GM23248 (cell line): Measurements from ENCODE around the gene NEGR1. TPM values are rescaled to one million over a fixed set of nuclear protein-coding genes. Genes with fewer than 3 reads are reported as not detected.
A peak's percentile ranks its signal among the peaks of the same experiment; 100 is the strongest.

ENCODE experiments used
- DNase-seq: peaks from one replicate; pipeline ENCODE4 v3.0.0-alpha.2; 2015
- H2AFZ ChIP-seq: fragments of 200-600 bp; sonication (generic); 2 replicates; pipeline ENCODE4 v1.6.1; 2016; ENCODE audit warnings: antibody characterized with exemption
- H3F3A ChIP-seq: fragments of 200-600 bp; sonication (generic); 2 replicates; pipeline ENCODE4 v1.6.1; 2016; ENCODE audit warnings: mild to moderate bottlenecking, antibody characterized with exemption, mixed run types; ENCODE audit not compliant: insufficient read depth
- H3K27ac ChIP-seq: fragments of 200-600 bp; sonication (generic); 2 replicates; pipeline ENCODE4 v1.5.1; 2016; ENCODE audit warnings: mild to moderate bottlenecking
- H3K27me3 ChIP-seq: fragments of 200-600 bp; sonication (generic); replicated peaks from 2 replicates; pipeline ENCODE4 v1.6.1; 2016; ENCODE audit warnings: mild to moderate bottlenecking; ENCODE audit not compliant: insufficient read depth
- H3K36me3 ChIP-seq: fragments of 200-600 bp; sonication (generic); 2 replicates; pipeline ENCODE4 v1.6.1; 2016; ENCODE audit warnings: low read depth, mild to moderate bottlenecking
- H3K4me1 ChIP-seq: fragments of 200-600 bp; sonication (generic); 2 replicates; pipeline ENCODE4 v1.6.1; 2016; ENCODE audit warnings: mild to moderate bottlenecking; ENCODE audit not compliant: insufficient read depth
- H3K4me2 ChIP-seq: fragments of 200-600 bp; sonication (generic); one replicate; pipeline ENCODE4 v1.6.1; 2016; ENCODE audit warnings: mild to moderate bottlenecking; ENCODE audit not compliant: unreplicated experiment
- H3K4me3 ChIP-seq: fragments of 200-600 bp; sonication (generic); 2 replicates; pipeline ENCODE4 v1.5.1; 2016; ENCODE audit warnings: mild to moderate bottlenecking
- H3K79me2 ChIP-seq: fragments of 200-600 bp; sonication (generic); 2 replicates; pipeline ENCODE4 v1.6.1; 2016; ENCODE audit warnings: mild to moderate bottlenecking; ENCODE audit not compliant: insufficient read depth
- H3K9ac ChIP-seq: fragments of 200-600 bp; sonication (generic); 2 replicates; pipeline ENCODE4 v1.6.1; 2016; ENCODE audit warnings: mild to moderate bottlenecking
- H3K9me2 ChIP-seq: fragments of 200-600 bp; sonication (generic); 2 replicates; pipeline ENCODE4 v1.6.1; 2016; ENCODE audit warnings: mixed run types, mild to moderate bottlenecking, moderate library complexity; ENCODE audit not compliant: insufficient read depth
- H3K9me3 ChIP-seq: fragments of 200-600 bp; sonication (generic); one replicate; pipeline ENCODE4 v1.6.1; 2017; ENCODE audit warnings: low read depth
- H4K20me1 ChIP-seq: fragments of 200-600 bp; sonication (generic); 2 replicates; pipeline ENCODE4 v1.6.0; 2016; ENCODE audit not compliant: insufficient read depth
- EZH2 ChIP-seq: fragments of 200-600 bp; sonication (generic); IDR thresholded peaks from 2 replicates; pipeline ENCODE4 v1.6.1; 2018; ENCODE audit warnings: antibody characterized with exemption, mild to moderate bottlenecking; ENCODE audit not compliant: insufficient read depth, poor library complexity, severe bottlenecking
- EZH2phosphoT487 ChIP-seq: fragments of 200-600 bp; sonication (generic); IDR thresholded peaks from 2 replicates; pipeline ENCODE4 v1.6.1; 2018; ENCODE audit warnings: antibody characterized with exemption, moderate library complexity, mild to moderate bottlenecking, low read depth; ENCODE audit not compliant: insufficient read depth
- WGBS, 2 experiments: methylation state at CpG; one replicate each; pipeline ENCODE4 v1.1.6; 2015 to 2017; ENCODE audit warnings: low lambda C conversion rate in 2 of 2, low coverage in 1 of 2; ENCODE audit errors: missing lambda C conversion rate in 2 of 2; 5-methylcytosine and 5-hydroxymethylcytosine counted together
- in situ Hi-C: fragments of 300-500 bp; cut with MboI; formaldehyde crosslinking; loops from 2 replicates; pipeline ENCODE4 v1.15.0; 2020
- polyA plus RNA-seq: library from polyadenylated mRNA; unstranded; fragments of >200 nt; fragmentation: Nextera tagmentation; extraction: Ambion mirVana; gene quantifications from 2 replicates; pipeline ENCODE4 v1.2.1, GENCODE V29; 2016
- total RNA-seq: library from RNA; depleted of rRNA; stranded (reverse); fragments of >200 nt; shearing (Covaris generic); gene quantifications from 2 replicates; pipeline ENCODE4 v1.2.3, GENCODE V29; 2014

The NEGR1 gene
- total and polyA plus RNA-seq, 2 experiments from 2014 or later, result 14.3 to 15.7 TPM

GRCh38 chr1:71689635-71690034, 592.7 kb downstream of the NEGR1 start:
- Histone ChIP-seq H3K9me2 (no peaks in the 10 kb centered on the region), H3K9ac (no peak overlapping the region), H3K4me2 (no peak overlapping the region), H3K27ac (no peak overlapping the region), H3K9me3 (no peaks in the 10 kb centered on the region), H3F3A (no peaks in the 10 kb centered on the region), H3K4me1 (peaks cover 5% of the 10 kb centered on the region; the same call in 1 of the 2 replicates), H4K20me1 (no peaks in the 10 kb centered on the region), H3K4me3 (no peak overlapping the region), H3K79me2 (no peaks in the 10 kb centered on the region), H3K36me3 (no peaks in the 10 kb centered on the region), H3K27me3 (no peaks in the 10 kb centered on the region), H2AFZ (no peak overlapping the region)
- in situ Hi-C loops, result no loop called here
- WGBS, 2 experiments, result 83 to 91% methylated on average over 2 of the region's 2 CpGs
- DNase-seq, result no peak
- TF ChIP-seq EZH2phosphoT487 (no peak), EZH2 (no peak)

DNA sequence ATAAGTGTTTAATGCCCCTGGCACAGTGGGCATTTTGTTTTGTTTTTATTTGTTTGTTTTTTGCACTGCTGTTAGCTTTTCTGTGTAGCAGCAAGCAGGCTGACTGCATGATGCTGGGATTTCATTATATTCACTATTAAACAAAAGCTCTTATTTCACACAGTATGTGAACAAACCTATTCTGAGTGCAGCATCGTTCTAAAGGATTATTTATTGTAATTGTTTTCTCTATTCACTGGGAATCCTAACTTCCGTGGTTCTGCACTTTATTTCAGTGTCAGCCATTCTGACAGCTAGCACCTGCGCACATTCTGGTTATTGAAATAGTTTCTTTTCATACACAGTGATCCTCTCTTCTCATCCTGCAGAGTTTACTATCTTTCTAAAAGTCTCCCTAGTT, 595.0 kb downstream of the NEGR1 start:
- no peaks in the 10 kb centered on the region for H3K9me2 ChIP-seq
- no peak for TF ChIP-seq EZH2phosphoT487
- no peak for TF ChIP-seq EZH2
- DNase-seq, result no peak
- H3K4me2 ChIP-seq, result no peak overlapping the region
- no peak overlapping the region for H3K9ac ChIP-seq
- no peaks in the 10 kb centered on the region for H4K20me1 ChIP-seq
- peaks cover 5% of the 10 kb centered on the region; the same call in 1 of the 2 replicates for H3K4me1 ChIP-seq
- H3K9me3 ChIP-seq, result no peaks in the 10 kb centered on the region
- H3K27me3 ChIP-seq, result no peaks in the 10 kb centered on the region
- WGBS, 2 experiments, result 79 to 82% methylated on average over 3 of the region's 3 CpGs
- in situ Hi-C loops, result no loop called here
- H3K36me3 ChIP-seq, result no peaks in the 10 kb centered on the region
- H3F3A ChIP-seq, result no peaks in the 10 kb centered on the region
- H3K79me2 ChIP-seq, result no peaks in the 10 kb centered on the region
- no peak overlapping the region for H2AFZ ChIP-seq
- no peak overlapping the region for H3K27ac ChIP-seq
- H3K4me3 ChIP-seq, result no peak overlapping the region

DNA sequence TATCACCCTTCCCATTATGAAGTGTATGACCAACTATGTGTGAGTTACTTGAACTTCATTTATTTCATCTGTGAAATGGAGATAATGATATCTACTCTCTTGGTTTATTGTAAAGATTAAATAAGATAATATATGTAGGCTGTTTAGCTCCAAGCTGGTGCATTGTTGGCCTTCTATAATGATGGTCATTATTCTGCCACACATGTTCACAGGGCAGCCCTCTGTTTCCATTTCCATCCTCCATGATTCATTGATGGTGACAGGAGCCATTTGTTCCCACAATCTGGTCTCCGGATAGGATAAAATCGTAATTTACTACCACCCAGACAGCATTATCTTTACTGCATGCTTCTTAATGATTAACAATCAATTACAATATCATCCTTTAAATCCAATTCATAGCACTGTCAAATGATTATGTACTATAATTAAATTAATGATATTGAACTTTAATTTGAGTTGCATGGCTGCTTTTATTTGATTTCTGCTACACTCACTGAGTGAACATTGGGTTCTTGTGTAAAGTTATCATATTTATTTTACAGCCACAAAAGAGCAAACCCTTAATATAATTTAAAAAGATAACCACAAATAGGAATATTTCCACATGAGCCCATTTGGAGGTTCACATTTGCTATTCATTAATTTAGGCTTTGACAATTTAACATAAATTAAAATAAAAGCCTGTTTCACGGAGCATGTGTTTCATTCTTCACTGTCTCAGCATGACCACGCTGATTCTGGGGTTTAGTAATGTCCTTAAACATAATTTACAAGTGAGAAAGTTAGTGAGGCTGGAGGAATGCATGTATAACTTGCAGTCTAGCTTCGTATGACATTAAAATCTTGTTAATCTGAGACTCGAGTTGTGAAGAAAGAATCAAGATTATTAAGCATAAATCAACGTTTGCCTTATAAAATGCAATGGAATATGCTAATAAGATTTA, 605.1 kb downstream of the NEGR1 start:
- in situ Hi-C loops, result no loop called here
- Histone ChIP-seq H3K4me3 (no peak overlapping the region), H3K36me3 (no peaks in the 10 kb centered on the region), H4K20me1 (no peaks in the 10 kb centered on the region), H3K4me1 (no peaks in the 10 kb centered on the region), H3K4me2 (no peak overlapping the region), H3K9ac (no peak overlapping the region), H3K79me2 (no peaks in the 10 kb centered on the region), H3K27ac (no peak overlapping the region), H2AFZ (peak overlapping the region; percentile 25; the same call in 1 of the 2 replicates), H3K9me2 (no peaks in the 10 kb centered on the region), H3K9me3 (no peaks in the 10 kb centered on the region), H3F3A (no peaks in the 10 kb centered on the region), H3K27me3 (no peaks in the 10 kb centered on the region)
- no peak for TF ChIP-seq EZH2phosphoT487
- no peak for TF ChIP-seq EZH2
- no peak for DNase-seq
- 39 to 40% methylated on average over 7 of the region's 7 CpGs for WGBS, 2 experiments

GRCh38 chr1:71668065-71668464, 614.3 kb downstream of the NEGR1 start:
- DNase-seq, result no peak
- no peak overlapping the region for H2AFZ ChIP-seq
- H3K4me1 ChIP-seq, result peaks cover 14% of the 10 kb centered on the region
- no peak overlapping the region for H3K4me3 ChIP-seq
- no peak overlapping the region for H3K27ac ChIP-seq
- WGBS, 2 experiments, result 37 to 40% methylated on average over 3 of the region's 3 CpGs
- H3K9me2 ChIP-seq, result no peaks in the 10 kb centered on the region
- no peaks in the 10 kb centered on the region for H3K27me3 ChIP-seq
- TF ChIP-seq EZH2, result no peak
- no peak overlapping the region for H3K4me2 ChIP-seq
- no peaks in the 10 kb centered on the region for H3K79me2 ChIP-seq
- in situ Hi-C loops, result no loop called here
- no peaks in the 10 kb centered on the region for H3K36me3 ChIP-seq
- H3K9ac ChIP-seq, result no peak overlapping the region
- H3F3A ChIP-seq, result no peaks in the 10 kb centered on the region
- H4K20me1 ChIP-seq, result no peaks in the 10 kb centered on the region
- H3K9me3 ChIP-seq, result no peaks in the 10 kb centered on the region
